GM04503 (cell line): ENCODE results near the gene ZFHX2.
"Not testable (repeated sequence)": the region's sequence is repeated elsewhere in the genome, so short reads cannot be mapped to it uniquely, and the experiment has no call there.

Experiments used
- DNase-seq: peaks from one replicate; pipeline ENCODE4 v3.0.0-alpha.2; 2012; ENCODE audit warnings: low read depth

ZFHX2 gene

GRCh38 chr14:23539248-23540140 lies 12.1 kb downstream of the ZFHX2 start:
- DNase-seq = no peak

- DNase-seq = no peak
These were observed 12.8 kb downstream of the ZFHX2 start for GRCh38 chr14:23538785-23539184.

- no peak for DNase-seq
These were observed 13.4 kb downstream of the ZFHX2 start for GRCh38 chr14:23538050-23538718.

- no peak for DNase-seq
These were observed 14.1 kb downstream of the ZFHX2 start for GRCh38 chr14:23537351-23538049.

GRCh38 chr14:23536906-23537305 lies 14.7 kb downstream of the ZFHX2 start:
- not testable (repeated sequence) for DNase-seq

- no peak for DNase-seq
These were observed 15.1 kb downstream of the ZFHX2 start for GRCh38 chr14:23536494-23536893.

GRCh38 chr14:23535943-23536342 lies 15.6 kb downstream of the ZFHX2 start:
- DNase-seq = no peak

GRCh38 chr14:23533652-23534435 lies 17.7 kb downstream of the ZFHX2 start:
- DNase-seq = no peak

- no peak for DNase-seq
These were observed 18.9 kb downstream of the ZFHX2 start for GRCh38 chr14:23532658-23533057.

GRCh38 chr14:23531391-23531790 lies 20.2 kb downstream of the ZFHX2 start:
- DNase-seq = no peak

- no peak for DNase-seq
These were observed 21.1 kb downstream of the ZFHX2 start for GRCh38 chr14:23530375-23531055.

- no peak for DNase-seq
These were observed 22.5 kb downstream of the ZFHX2 start for GRCh38 chr14:23529016-23529415.

GRCh38 chr14:23528555-23528954 lies 23.0 kb downstream of the ZFHX2 start:
- DNase-seq = no peak

- no peak for DNase-seq
These were observed 26.0 kb downstream of the ZFHX2 start for GRCh38 chr14:23525611-23526010.

- no peak for DNase-seq
These were observed 26.6 kb downstream of the ZFHX2 start for GRCh38 chr14:23524954-23525353.

GRCh38 chr14:23523229-23524016 lies 28.1 kb downstream of the ZFHX2 start:
- DNase-seq = no peak

- no peak for DNase-seq
These were observed 28.8 kb downstream of the ZFHX2 start for GRCh38 chr14:23522643-23523198.

- DNase-seq = no peak
These were observed 29.6 kb downstream of the ZFHX2 start for GRCh38 chr14:23521785-23522640.

- no peak for DNase-seq
These were observed 30.5 kb downstream of the ZFHX2 start for GRCh38 chr14:23520899-23521533.
